ENCODE data around the gene LBHD2.
"Not testable (repeated sequence)": the region's sequence is repeated elsewhere in the genome, so short reads cannot be mapped to it uniquely, and the experiment has no call there.

LBHD2 gene

GRCh38 chr14:103118018-103118662, 34.1 kb downstream of the LBHD2 start:
- TF ChIP-seq CTCF (IDR thresholded peaks at IDR 0.05; ENCODE audit: low read depth, low read length, missing control alignments): no peak
- no peak overlapping the region for H3K4me3 ChIP-seq (replicated peaks; ENCODE audit: low read depth, low read length)
- no peak for DNase-seq (ENCODE audit: extremely low read depth, low read depth)

GRCh38 chr14:103118663-103119404, 34.8 kb downstream of the LBHD2 start:
- no peak for TF ChIP-seq CTCF (IDR thresholded peaks at IDR 0.05; ENCODE audit: low read depth, low read length, missing control alignments)
- no peak overlapping the region for H3K4me3 ChIP-seq (replicated peaks; ENCODE audit: low read depth, low read length)
- no peak for DNase-seq (ENCODE audit: extremely low read depth, low read depth)

- not testable (repeated sequence) for H3K4me3 ChIP-seq (replicated peaks; ENCODE audit: low read depth, low read length); DNase-seq (ENCODE audit: extremely low read depth, low read depth)
These were observed 35.5 kb downstream of the LBHD2 start for GRCh38 chr14:103119527-103119926.

GRCh38 chr14:103121121-103121845, 37.3 kb downstream of the LBHD2 start:
- H3K4me3 ChIP-seq (replicated peaks; ENCODE audit: low read depth, low read length): no peak overlapping the region
- no peak for TF ChIP-seq CTCF (IDR thresholded peaks at IDR 0.05; ENCODE audit: low read depth, low read length, missing control alignments)
- DNase-seq (ENCODE audit: extremely low read depth, low read depth): no peak

- TF ChIP-seq CTCF (IDR thresholded peaks at IDR 0.05; ENCODE audit: low read depth, low read length, missing control alignments): no peak
- H3K4me3 ChIP-seq (replicated peaks; ENCODE audit: low read depth, low read length): no peak overlapping the region
- no peak for DNase-seq (ENCODE audit: extremely low read depth, low read depth)
These were observed 38.0 kb downstream of the LBHD2 start for GRCh38 chr14:103121846-103122584.

- H3K4me3 ChIP-seq (replicated peaks; ENCODE audit: low read depth, low read length): no peak overlapping the region
- no peak for DNase-seq (ENCODE audit: extremely low read depth, low read depth)
- TF ChIP-seq CTCF (IDR thresholded peaks at IDR 0.05; ENCODE audit: low read depth, low read length, missing control alignments): no peak
These were observed 38.6 kb downstream of the LBHD2 start for GRCh38 chr14:103122585-103122946.
